T47D (cell line): ENCODE measurements around the gene TCTN2.

Source experiments
- DNase-seq, 2 experiments: peaks; one replicate each; pipeline versions ENCODE4 v3.0.0 to v3.0.0-alpha.2; 2011 to 2012; ENCODE audit warnings: low read depth in 1 of 2, low spot score in 1 of 2
- JUND ChIP-seq: IDR thresholded peaks from 2 replicates; pipeline ENCODE4 v1.6.1; 2012; ENCODE audit warnings: low read depth
- in situ Hi-C: cut with HindIII; loops from 2 replicates; pipeline ENCODE4 v1.10.0; 2016; ENCODE audit warnings: low sequenced_read_pairs, low pct_unique_long_range_greater_than_20kb

The TCTN2 gene

GRCh38 chr12:123732251-123732650 is 61.3 kb downstream of the TCTN2 start:
- in situ Hi-C loops: no loop called here
- TF ChIP-seq JUND: no peak
- no peak for DNase-seq

GRCh38 chr12:123733229-123733628 is 62.3 kb downstream of the TCTN2 start:
- no peak for TF ChIP-seq JUND

GRCh38 chr12:123734268-123734667 is 63.4 kb downstream of the TCTN2 start:
- DNase-seq: no peak
- in situ Hi-C loops: no loop called here
- no peak for TF ChIP-seq JUND

More at GRCh38 chr12:123733229-123733628, 62.3 kb downstream of the TCTN2 start:
- no peak for DNase-seq
- in situ Hi-C loops: no loop called here

- DNase-seq: no peak
- no peak for TF ChIP-seq JUND
- in situ Hi-C loops: no loop called here
Observed at GRCh38 chr12:123741937-123742572, 71.1 kb downstream of the TCTN2 start.

DNA sequence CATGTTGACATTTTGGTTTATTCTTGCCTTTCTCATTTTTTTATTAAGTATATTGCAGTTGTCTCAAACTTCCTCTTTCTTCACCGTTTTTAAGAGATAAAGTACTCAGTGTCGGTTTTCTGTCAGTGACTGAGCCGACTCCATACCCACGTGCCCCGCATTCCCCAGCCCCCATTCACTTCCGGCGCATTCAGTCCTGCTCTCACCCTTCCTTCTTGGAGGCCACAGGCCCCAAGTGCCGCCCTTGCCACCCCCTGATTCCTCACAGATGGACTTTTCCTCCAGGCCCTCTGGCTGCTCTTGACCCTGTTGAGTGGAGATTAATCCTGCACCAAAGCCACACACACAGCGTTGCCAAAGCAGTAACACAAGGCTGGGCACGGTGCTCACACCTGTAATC is 72.1 kb downstream of the TCTN2 start:
- no peak for TF ChIP-seq JUND
- in situ Hi-C loops: no loop called here
- DNase-seq: no peak

DNA sequence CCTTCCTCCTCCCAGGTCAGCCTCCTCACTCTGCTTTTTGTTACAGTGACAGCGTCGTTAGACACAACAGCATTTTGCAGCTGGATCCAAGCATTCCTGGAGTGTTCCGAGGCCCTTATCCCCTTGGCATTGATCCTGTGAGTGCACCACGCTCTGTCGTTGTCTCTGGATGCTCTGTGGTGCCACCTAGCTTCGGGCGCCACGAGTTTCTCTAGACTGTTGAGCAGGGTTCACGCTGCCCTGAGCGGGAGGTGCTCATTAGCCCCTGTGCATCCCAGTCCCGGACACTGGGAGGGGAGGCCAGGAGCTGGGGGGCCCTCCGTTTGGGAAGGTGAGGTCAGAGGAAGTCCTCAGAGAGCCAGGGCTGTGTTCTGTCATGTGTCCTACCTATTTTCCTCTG is 73.9 kb downstream of the TCTN2 start:
- no peak for TF ChIP-seq JUND
- DNase-seq: peak; percentile 17 to 46
- in situ Hi-C loops: no loop called here

DNA sequence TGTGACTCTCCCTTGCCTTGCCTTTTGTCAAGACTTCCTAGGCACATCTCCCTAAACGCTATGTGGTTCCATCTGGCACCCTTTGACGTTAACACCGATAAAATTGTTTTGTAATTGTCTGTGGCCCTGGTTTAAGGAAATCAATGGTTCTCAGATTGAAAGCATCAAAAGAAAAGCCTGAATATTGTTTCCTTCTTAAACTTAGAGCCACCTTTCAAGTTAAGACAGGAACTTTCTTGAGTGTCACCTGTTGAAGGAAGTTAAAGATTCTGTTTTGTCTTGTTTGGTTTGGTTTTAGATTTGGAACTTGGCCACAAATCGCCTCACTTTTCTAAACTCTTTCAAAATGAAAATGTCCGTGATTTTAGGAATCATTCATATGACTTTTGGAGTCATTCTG is 76.4 kb downstream of the TCTN2 start:
- no peak for TF ChIP-seq JUND
- DNase-seq: no peak
- in situ Hi-C loops: no loop called here

GRCh38 chr12:123748161-123748560 is 77.2 kb downstream of the TCTN2 start:
- DNase-seq: no peak
- in situ Hi-C loops: no loop called here
- no peak for TF ChIP-seq JUND

DNA sequence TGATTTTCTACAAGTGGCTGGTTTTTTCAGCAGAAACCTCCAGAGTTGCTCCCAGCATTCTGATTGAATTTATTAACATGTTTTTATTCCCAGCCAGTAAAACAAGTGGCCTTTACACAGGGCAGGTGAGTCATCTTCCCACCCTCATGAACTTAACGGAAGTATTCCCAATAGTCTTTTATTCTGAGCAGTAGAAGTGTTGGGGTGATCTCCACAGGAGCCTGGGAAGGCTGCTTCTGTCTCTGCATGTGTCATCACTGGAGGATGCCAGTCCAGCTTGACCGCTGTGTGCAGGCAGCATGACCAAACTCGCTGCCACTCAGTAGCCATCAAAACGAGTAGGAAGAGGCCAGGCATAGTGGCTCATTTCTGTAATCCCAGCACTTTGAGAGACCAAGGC is 77.7 kb downstream of the TCTN2 start:
- DNase-seq: no peak
- no peak for TF ChIP-seq JUND
- in situ Hi-C loops: no loop called here

DNA sequence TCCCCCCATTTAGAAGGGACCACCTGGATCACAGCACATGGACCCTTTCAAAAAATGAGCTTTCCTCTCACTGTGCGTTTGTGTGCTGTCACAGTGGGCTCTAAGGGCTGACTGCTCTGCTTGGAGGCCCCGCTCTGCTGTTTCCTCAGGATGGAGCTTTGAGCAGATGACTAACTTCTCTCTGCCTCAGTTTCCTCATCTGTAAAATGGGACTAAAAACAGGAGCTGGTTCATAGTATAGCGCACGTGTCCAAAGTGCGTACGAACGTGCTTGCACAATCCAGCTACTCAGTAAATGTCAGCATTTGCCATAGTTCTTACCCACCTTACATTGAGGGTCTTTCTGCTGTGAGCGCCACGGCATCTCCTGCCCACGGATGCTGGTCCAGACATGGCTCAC is 78.4 kb downstream of the TCTN2 start:
- in situ Hi-C loops: no loop called here
- TF ChIP-seq JUND: no peak
- DNase-seq: no peak

DNA sequence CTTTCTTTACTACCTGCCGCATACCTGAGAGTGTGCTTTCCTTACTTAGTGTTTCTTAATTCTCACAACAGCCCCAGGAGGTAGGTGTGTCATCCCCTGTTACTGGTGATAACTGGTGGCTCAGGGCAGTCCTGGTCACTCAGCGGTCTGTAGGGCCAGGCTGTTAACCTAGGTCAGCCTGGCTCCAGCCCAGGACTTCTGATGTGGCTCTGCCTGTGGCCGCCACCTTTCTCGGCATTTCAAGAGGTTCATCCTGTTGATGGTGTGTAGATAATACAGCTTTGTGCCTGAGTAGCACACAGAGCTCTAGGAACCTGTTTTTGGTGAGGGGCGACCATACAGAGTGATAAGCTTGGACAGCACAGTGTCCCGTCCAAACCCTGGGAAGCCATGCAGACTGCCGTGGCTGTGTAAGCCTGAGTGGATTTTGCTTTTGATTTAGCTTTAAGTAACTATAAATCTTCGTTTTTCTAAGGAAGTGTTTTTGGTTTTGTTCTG is 79.3 kb downstream of the TCTN2 start:
- in situ Hi-C loops: no loop called here
- no peak for DNase-seq
- TF ChIP-seq JUND: no peak

- TF ChIP-seq JUND: no peak
- no peak for DNase-seq
- in situ Hi-C loops: no loop called here
Observed at GRCh38 chr12:123752046-123752445, 81.1 kb downstream of the TCTN2 start.

DNA sequence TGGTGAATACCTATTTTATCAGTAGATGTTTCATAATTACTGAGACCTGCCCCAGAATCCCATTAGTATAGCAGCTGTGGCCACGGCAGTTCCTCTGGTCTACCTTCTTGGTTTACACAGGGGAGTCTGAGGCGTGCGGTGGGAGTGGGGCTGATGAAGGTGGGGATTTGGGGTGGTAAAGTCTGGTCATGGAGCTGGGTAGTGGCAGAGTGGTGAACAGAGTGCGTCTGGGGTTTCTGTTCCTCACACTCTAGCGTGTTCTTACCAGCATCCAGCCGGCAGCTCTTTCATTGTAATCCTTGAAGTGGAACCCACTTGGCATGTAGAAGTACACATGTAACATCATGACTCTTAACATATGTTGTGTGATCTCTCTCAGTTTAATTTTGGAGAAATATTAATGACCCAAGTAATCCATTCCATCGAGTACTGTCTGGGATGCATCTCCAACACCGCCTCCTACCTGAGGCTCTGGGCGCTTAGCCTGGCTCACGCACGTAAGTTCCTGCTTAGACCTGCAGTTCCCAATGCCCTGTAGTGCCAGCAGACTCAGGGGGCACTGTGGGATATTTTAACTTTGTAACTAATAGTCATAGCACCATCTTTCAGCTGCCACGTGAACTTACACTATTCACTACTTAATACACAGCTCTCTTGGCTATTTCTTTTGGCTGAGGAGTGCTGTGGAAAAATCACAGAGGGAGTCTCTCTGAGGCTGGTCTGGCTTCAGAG is 83.3 kb downstream of the TCTN2 start:
- in situ Hi-C loops: no loop called here
- no peak for TF ChIP-seq JUND

More for the DNA sequence above, 83.3 kb downstream of the TCTN2 start:
- DNase-seq: peak in 1 of 2 experiments; percentile 9
